Spleen (tissue), 7 donors: Measurements from ENCODE around the gene SSBP3.

ENCODE experiments used
- CTCF ChIP-seq, 11 experiments: fragments of 200-600 bp in 7 of 11; fragments of 450-650 bp in 4 of 11; sonication (generic) in 4 of 11; IDR thresholded peaks in 8 of 11; conservative IDR thresholded peaks in 3 of 11; 1 replicate in 7 of 11; 2 replicates in 4 of 11; pipeline versions ENCODE4 v1.4.0 to v1.8.0; 2016 to 2021; ENCODE audit warnings: antibody characterized with exemption in 11 of 11, inconsistent platforms in 4 of 11, mild to moderate bottlenecking in 1 of 11
- POLR2A ChIP-seq, 3 donors: fragments of 450-650 bp; IDR thresholded peaks; one replicate each; pipeline ENCODE4 v1.5.1; 2017; ENCODE audit warnings: antibody characterized with exemption in 3 of 3, mild to moderate bottlenecking in 1 of 3
- POLR2AphosphoS5 ChIP-seq, 3 donors: sonication (generic); formaldehyde crosslinking; IDR thresholded peaks; one replicate each; pipeline ENCODE4 v1.5.1; 2017; ENCODE audit warnings: antibody characterized with exemption in 3 of 3
- donor health status: DM: no; HTN: no; CAD: no; lungs with moderate emphysema.
- donor health status: DM: no; HTN: no; CAD: no.
- donor health status: DM: no; HTN: no; CAD: no.

GRCh38 chr1:54245501-54245900, 160.7 kb downstream of the SSBP3 start:
- TF ChIP-seq CTCF (IDR thresholded peaks at IDR 0.05 in 8 of 11, conservative IDR thresholded peaks at IDR 0.05 in 3 of 11) (no peak), POLR2AphosphoS5 (IDR thresholded peaks at IDR 0.05) (peak in 2 of 3 donors; percentile 55 to 64), POLR2A (IDR thresholded peaks at IDR 0.05) (no peak)
